Suprapubic skin (tissue), 4 donors: ENCODE data around the gene COMMD7.

Experiments
- POLR2A ChIP-seq, 2 donors: fragments of 450-650 bp; IDR thresholded peaks; one replicate each; pipeline ENCODE4 v1.6.1; 2017; ENCODE audit warnings: antibody characterized with exemption in 2 of 2, mild to moderate bottlenecking in 2 of 2, moderate library complexity in 2 of 2
- POLR2AphosphoS5 ChIP-seq, 3 donors: sonication (generic); formaldehyde crosslinking; IDR thresholded peaks; one replicate each; pipeline ENCODE4 v1.6.1; 2017; ENCODE audit warnings: antibody characterized with exemption in 3 of 3
- TF ChIP-seq, protein P1 (sequence below), 2 donors: fragments of 200-600 bp in 1 of 2; fragments of 450-650 bp in 1 of 2; sonication (generic) in 1 of 2; IDR thresholded peaks; one replicate each; pipeline ENCODE4 v1.5.1; 2016 to 2019; ENCODE audit warnings: antibody characterized with exemption in 2 of 2, mild to moderate bottlenecking in 1 of 2, moderate library complexity in 1 of 2

DNA sequence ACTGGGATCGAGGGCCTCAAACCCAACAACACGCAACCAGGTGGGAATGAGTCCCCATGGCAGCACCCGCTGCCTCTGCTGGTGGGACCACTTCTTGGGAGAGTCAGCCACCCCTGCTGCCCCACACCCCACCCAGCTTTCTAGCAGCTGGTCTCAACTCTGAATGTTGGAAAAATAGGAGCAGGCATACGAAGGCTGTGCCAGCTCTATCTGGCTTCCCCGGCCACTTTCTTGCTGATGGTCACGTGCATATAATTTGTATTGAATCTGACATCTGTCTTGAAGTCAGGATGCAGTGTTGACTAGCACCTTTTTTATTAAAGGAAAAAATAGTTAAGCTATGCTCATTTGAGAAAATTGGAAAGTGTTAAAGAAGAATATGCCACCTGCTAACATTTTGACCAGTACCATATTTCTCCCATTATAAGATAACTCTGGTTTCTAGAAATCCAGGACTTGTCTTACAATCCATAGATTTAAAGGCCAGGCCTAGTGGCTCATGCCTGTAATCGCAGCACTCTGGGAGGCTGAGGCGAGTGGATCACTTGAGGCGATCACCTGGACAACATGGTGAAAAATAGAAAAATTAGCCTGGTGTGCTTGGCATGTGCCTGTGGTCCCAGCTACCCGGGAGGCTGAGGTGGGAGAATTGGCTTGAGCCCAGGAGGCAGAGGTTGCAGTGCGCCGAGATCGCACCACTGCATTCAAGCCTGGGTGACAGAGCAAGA, 49.6 kb upstream of the COMMD7 start:
- TF ChIP-seq POLR2A (IDR thresholded peaks at IDR 0.05) (no peak), POLR2AphosphoS5 (IDR thresholded peaks at IDR 0.05) (no peak)
- TF ChIP-seq, protein P1, sequence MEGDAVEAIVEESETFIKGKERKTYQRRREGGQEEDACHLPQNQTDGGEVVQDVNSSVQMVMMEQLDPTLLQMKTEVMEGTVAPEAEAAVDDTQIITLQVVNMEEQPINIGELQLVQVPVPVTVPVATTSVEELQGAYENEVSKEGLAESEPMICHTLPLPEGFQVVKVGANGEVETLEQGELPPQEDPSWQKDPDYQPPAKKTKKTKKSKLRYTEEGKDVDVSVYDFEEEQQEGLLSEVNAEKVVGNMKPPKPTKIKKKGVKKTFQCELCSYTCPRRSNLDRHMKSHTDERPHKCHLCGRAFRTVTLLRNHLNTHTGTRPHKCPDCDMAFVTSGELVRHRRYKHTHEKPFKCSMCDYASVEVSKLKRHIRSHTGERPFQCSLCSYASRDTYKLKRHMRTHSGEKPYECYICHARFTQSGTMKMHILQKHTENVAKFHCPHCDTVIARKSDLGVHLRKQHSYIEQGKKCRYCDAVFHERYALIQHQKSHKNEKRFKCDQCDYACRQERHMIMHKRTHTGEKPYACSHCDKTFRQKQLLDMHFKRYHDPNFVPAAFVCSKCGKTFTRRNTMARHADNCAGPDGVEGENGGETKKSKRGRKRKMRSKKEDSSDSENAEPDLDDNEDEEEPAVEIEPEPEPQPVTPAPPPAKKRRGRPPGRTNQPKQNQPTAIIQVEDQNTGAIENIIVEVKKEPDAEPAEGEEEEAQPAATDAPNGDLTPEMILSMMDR (IDR thresholded peaks at IDR 0.05) = no peak
